Transverse colon (tissue), 3 donors: ENCODE data around the gene UNC93A.

ENCODE experiments used
- EP300 ChIP-seq: sonication (generic); formaldehyde crosslinking; IDR thresholded peaks from one replicate; pipeline ENCODE4 v1.6.1; 2017; ENCODE audit warnings: antibody characterized with exemption, low read depth
- POLR2A ChIP-seq: fragments of 450-650 bp; IDR thresholded peaks from one replicate; pipeline ENCODE4 v1.6.1; 2016; ENCODE audit warnings: antibody characterized with exemption, mild to moderate bottlenecking, moderate library complexity
- TF ChIP-seq, protein P1 (sequence below), 5 experiments: fragments of 200-600 bp in 3 of 5; fragments of 450-650 bp in 2 of 5; sonication (generic) in 3 of 5; IDR thresholded peaks; 1 replicate in 2 of 5; 2 replicates in 3 of 5; pipeline ENCODE4 v1.5.1; 2016 to 2017; ENCODE audit warnings: antibody characterized with exemption in 5 of 5, inconsistent platforms in 3 of 5, mild to moderate bottlenecking in 2 of 5, moderate library complexity in 1 of 5

DNA sequence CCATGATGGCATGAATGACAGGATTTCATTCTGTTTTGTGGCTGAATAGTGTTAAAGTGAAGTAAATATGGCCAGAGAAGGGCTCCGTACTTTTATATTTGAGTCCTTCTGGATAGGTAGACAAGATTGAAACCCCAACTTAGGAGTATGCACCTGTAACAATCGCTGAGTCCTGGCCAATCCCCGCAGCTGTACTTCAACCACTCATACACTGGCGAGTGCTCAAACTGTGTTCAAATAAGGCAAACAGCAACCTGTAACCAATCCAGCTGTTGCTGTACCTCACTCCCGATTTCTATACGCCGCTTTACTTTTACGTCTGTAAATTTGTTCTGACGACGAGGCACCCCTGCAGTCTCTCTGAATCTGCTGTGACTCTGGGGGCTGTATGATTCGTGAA is 40.5 kb downstream of the UNC93A start:
- TF ChIP-seq EP300 (no peak), POLR2A (no peak)
- TF ChIP-seq, protein P1, sequence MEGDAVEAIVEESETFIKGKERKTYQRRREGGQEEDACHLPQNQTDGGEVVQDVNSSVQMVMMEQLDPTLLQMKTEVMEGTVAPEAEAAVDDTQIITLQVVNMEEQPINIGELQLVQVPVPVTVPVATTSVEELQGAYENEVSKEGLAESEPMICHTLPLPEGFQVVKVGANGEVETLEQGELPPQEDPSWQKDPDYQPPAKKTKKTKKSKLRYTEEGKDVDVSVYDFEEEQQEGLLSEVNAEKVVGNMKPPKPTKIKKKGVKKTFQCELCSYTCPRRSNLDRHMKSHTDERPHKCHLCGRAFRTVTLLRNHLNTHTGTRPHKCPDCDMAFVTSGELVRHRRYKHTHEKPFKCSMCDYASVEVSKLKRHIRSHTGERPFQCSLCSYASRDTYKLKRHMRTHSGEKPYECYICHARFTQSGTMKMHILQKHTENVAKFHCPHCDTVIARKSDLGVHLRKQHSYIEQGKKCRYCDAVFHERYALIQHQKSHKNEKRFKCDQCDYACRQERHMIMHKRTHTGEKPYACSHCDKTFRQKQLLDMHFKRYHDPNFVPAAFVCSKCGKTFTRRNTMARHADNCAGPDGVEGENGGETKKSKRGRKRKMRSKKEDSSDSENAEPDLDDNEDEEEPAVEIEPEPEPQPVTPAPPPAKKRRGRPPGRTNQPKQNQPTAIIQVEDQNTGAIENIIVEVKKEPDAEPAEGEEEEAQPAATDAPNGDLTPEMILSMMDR (IDR thresholded peaks at IDR 0.05): no peak
